AG10803 (cell line): ENCODE measurements around the gene INPP5A.
"Not testable (repeated sequence)": the region's sequence is repeated elsewhere in the genome, so short reads cannot be mapped to it uniquely, and the experiment has no call there.

ENCODE experiments used
- DNase-seq: peaks from one replicate; pipeline ENCODE4 v3.0.0; 2010; ENCODE audit warnings: low read depth
- H3K4me3 ChIP-seq: 2 replicates; pipeline ENCODE4 v1.5.1; 2011; ENCODE audit warnings: mild to moderate bottlenecking, low read length, control low read depth
- TF ChIP-seq, protein P1 (sequence below): conservative IDR thresholded peaks from 2 replicates; pipeline ENCODE4 v1.5.1; 2011; ENCODE audit warnings: mild to moderate bottlenecking, low read length, control low read depth, inconsistent platforms

Gene INPP5A

DNA sequence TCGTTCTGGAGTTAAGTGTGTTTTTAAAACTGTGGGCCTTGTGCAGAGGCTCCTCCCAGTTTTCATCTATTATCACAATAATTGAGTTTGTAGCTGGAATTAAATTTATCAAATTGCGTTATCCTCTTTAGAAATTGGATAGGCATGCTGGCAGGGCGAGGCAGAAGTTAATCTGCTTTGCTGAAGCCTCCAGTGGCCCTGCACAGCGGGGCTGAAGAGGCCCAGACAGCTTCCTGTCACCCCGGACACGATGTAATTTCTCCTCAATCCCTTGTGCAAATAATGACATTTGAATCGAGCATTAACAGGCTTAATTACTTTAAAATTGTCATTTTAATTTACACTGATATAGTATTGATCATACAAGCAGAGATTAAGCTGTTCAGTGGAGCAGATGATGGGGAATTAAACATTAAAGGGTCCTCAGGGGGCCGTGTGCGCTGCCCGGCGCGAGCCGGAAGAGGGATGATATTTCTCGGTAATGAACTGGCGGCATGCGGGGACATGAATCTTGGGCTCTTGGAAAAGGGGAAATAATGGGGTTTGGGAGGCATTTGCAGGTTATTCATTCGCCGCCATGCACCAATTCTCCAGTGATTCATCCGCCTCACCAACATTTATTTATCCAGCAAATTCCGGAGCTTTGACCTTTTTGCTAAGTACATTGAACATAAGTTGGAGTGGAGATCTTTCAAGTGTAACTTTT, 129.9 kb downstream of the INPP5A start:
- H3K4me3 ChIP-seq, result no peak overlapping the region
- no peak for DNase-seq
- TF ChIP-seq, protein P1, sequence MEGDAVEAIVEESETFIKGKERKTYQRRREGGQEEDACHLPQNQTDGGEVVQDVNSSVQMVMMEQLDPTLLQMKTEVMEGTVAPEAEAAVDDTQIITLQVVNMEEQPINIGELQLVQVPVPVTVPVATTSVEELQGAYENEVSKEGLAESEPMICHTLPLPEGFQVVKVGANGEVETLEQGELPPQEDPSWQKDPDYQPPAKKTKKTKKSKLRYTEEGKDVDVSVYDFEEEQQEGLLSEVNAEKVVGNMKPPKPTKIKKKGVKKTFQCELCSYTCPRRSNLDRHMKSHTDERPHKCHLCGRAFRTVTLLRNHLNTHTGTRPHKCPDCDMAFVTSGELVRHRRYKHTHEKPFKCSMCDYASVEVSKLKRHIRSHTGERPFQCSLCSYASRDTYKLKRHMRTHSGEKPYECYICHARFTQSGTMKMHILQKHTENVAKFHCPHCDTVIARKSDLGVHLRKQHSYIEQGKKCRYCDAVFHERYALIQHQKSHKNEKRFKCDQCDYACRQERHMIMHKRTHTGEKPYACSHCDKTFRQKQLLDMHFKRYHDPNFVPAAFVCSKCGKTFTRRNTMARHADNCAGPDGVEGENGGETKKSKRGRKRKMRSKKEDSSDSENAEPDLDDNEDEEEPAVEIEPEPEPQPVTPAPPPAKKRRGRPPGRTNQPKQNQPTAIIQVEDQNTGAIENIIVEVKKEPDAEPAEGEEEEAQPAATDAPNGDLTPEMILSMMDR, result no peak

GRCh38 chr10:132668048-132668394, 130.4 kb downstream of the INPP5A start:
- DNase-seq, result no peak
- TF ChIP-seq, protein P1, result no peak
- H3K4me3 ChIP-seq, result no peak overlapping the region

DNA sequence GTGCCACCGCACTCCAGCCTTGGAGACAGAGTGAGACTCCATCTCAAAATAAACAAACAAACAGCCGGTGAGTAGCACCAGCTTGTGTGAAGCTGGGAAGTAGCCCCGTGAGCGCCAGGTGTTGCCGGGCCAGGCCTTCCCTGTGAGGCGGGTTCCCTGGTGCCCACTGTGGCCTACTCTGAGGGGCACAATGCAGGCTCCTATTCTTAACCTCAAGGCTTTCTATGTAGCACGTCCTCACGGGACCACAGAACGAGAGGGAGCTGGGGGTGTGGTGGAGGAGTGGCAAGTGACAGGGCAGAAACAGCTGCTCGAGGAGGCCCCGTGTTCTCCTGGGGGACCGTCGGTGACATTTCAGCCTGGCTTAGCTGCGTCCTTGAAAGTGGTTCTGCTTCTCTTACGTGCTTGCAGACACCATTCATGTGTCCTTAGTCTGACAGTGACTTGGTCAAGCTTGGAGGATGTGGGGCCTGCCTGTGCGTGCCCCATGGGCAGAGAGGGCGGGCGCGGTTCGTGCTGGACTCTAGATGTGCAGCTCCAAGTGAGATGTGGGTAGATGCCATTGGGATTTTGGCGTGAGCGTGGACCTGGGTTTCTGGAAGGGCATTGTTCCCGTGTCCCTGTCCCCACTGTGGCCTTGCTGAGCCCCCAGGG, 131.7 kb downstream of the INPP5A start:
- TF ChIP-seq, protein P1, result no peak
- DNase-seq, result no peak
- H3K4me3 ChIP-seq, result no peak overlapping the region

GRCh38 chr10:132670546-132671227, 133.1 kb downstream of the INPP5A start:
- TF ChIP-seq, protein P1, result no peak
- DNase-seq, result no peak
- no peak overlapping the region for H3K4me3 ChIP-seq

DNA sequence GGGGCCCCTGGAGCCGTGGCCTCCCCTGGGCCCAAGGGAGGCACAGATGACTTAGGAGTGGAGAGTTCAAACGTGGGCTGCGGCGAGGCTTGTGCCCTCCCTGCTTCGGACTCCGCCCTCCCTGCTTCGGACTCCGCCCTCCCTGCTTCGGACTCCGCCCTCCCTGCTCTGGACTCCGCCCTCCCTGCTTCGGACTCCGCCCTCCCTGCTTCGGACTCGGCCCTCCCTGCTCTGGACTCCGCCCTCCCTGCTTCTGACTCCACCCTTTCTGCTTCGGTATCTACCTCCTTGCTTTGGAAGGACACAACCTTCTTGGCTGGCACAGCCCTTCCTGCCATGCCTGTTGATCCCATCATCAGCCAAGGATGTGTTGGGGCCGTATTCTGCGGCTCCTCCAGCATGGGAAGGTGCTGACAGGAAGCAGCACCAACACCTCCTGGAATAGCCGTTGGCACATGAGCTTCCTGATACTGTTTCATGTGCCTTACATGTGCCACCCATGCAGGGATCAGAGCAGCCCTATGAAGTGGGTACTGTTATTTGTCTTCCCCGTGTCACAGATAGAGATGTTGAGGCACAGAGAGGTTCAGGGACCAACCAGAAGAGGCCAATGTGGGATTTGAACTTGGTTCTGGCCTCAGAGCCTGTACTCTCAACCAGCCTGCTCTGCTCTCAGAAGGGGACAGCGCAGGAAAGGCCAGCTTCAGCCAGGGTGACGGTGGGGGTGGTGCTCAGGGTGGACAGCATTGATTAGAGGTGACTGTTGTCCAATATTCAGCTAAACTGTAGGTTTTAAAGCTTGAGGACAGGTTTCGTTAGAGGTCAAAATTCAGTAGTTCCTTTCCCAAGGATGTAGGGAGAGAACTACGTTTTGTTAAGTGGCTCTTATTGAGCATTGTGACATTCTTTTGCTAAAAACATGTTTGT, 133.9 kb downstream of the INPP5A start:
- H3K4me3 ChIP-seq, result no peak overlapping the region
- DNase-seq, result no peak
- TF ChIP-seq, protein P1, result no peak

DNA sequence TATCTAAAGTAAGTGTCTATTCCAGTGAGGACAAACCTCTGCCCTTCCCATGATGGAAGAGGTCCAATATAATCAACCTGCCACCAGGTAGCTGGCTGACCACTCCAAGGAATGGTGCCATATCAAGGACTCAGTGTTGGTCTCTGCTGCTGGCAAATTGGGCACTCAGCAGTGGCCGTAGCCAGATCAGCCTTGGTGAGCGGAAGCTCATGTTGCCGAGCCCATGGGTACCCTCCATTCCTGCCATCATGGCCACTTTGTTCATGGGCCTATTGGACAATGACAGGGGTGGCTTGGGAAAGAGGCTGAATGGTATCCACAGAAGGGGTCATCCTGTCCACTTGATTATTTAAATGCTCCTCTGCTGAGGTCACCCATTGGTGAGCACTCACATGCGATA, 136.2 kb downstream of the INPP5A start:
- H3K4me3 ChIP-seq, DNase-seq: not testable (repeated sequence)

GRCh38 chr10:132674311-132674710, 136.7 kb downstream of the INPP5A start:
- H3K4me3 ChIP-seq, result no peak overlapping the region
- TF ChIP-seq, protein P1, result no peak
- DNase-seq, result peak; percentile 22
